Colonic mucosa (tissue), 4 donors: Measurements from ENCODE around the gene ERMP1. TPM values are rescaled to one million over a fixed set of nuclear protein-coding genes. Genes with fewer than 3 reads are reported as not detected.

ENCODE experiments used
- DNase-seq: peaks from one replicate; pipeline ENCODE4 v3.0.0-alpha.2; 2020
- H3K27ac ChIP-seq: fragments of 200-600 bp; one replicate; pipeline ENCODE4 v1.8.0; 2021
- H3K27me3 ChIP-seq: fragments of 200-600 bp; one replicate; pipeline ENCODE4 v1.8.0; 2021
- H3K36me3 ChIP-seq: fragments of 200-600 bp; one replicate; pipeline ENCODE4 v1.8.0; 2021
- H3K4me1 ChIP-seq: fragments of 200-600 bp; one replicate; pipeline ENCODE4 v1.8.0; 2021; ENCODE audit warnings: mild to moderate bottlenecking
- H3K4me3 ChIP-seq: fragments of 200-600 bp; one replicate; pipeline ENCODE4 v1.8.0; 2021
- H3K9ac ChIP-seq, 2 donors: one replicate each; pipeline ENCODE4 v1.7.0; 2013; ENCODE audit warnings: control low read depth in 2 of 2, low read depth in 2 of 2, low read length in 2 of 2
- H3K9me3 ChIP-seq: fragments of 200-600 bp; one replicate; pipeline ENCODE4 v1.8.0; 2021
- CTCF ChIP-seq: fragments of 200-600 bp; IDR thresholded peaks from one replicate; pipeline ENCODE4 v1.8.0; 2022; ENCODE audit warnings: antibody characterized with exemption, mild to moderate bottlenecking
- intact Hi-C: fragments of 100-400 bp; cut with DNase I; formaldehyde crosslinking; loops from one replicate; pipeline ENCODE4 v1.14.1; 2022
- total RNA-seq, 2 donors: library from RNA; stranded (reverse); fragmentation: NEBNext Ultra II Directional in 1 of 2; extraction: Animal tissue kit (Norgen Biotek cat#: 25700) in 1 of 2; gene quantifications; one replicate each; pipeline ENCODE4 v1.2.1, GENCODE V29; 2021
- donor health status: healthy.
- donor health status: DM: no; HTN: no; CAD: no.
- donor health status: DM: no; HTN: no; CAD: no.

Gene ERMP1
- total RNA-seq, 2 donors from 2014 or later: 47.3 to 50.8 TPM

DNA sequence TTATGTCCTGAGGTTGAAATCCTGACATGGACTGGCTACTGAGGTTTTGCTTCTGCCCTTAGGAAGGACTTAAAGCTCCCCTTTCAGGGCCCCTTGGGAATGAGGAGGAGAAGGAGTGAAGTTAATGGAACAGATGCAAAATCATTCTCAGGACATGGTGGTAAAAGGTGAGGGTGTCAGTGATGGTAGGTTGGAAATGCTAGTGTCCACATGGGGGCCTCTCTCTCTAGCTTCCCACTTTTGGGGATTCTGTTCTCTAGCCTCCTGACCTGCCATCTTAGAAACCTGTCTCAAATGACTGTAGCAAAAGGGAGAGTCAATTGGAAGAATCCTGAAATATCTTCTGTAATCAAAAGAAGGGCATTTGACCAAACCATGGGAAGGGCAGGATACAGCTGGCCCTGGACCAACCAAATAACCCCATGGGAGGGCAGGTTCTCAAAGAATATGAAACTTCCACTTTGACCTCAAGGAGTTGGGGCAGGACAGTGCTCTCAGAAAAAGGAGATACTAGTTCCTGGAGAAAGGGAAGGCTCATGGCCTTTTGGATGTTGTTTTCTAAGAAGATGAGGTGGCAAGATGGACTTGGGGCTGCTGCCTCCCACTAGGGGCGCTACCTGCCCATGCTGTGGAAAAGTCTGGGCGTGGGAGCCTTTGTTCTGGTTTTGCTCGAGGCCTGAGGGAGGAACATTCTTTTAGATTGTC lies 36.5 kb upstream of the ERMP1 start:
- H3K9me3 ChIP-seq: no peaks in the 10 kb centered on the region
- no peaks in the 10 kb centered on the region for H3K4me1 ChIP-seq
- intact Hi-C loops: no loop called here
- no peak for DNase-seq
- H3K27ac ChIP-seq: no peak overlapping the region
- H3K27me3 ChIP-seq: no peaks in the 10 kb centered on the region
- H3K9ac ChIP-seq: no peak overlapping the region
- no peak overlapping the region for H3K4me3 ChIP-seq
- no peak for TF ChIP-seq CTCF
- H3K36me3 ChIP-seq: no peaks in the 10 kb centered on the region

DNA sequence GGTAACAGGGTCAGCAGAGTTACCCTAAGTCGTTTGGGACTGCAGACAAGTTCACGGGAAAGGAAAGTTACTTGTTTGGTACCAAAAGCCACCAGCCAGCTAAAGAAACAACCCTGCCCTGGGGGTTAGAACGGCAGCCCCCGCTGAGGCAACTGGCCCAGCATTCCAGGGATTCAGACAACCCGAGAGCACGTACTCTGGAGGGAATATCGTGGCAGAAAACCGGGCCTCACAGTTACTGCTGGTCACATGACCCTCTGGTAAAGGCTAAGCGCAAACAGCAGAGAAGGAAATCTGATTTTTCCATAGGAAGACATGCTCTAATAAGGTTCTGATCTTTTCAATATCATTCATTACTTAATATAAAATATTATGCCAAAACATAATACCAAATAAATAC lies 35.3 kb upstream of the ERMP1 start:
- intact Hi-C loops: no loop called here

GRCh38 chr9:5866685-5867084 lies 33.8 kb upstream of the ERMP1 start:
- Histone ChIP-seq H3K36me3 (no peaks in the 10 kb centered on the region), H3K9ac (no peak overlapping the region), H3K4me3 (no peak overlapping the region), H3K27ac (no peak overlapping the region), H3K27me3 (no peaks in the 10 kb centered on the region), H3K4me1 (no peaks in the 10 kb centered on the region), H3K9me3 (no peaks in the 10 kb centered on the region)
- intact Hi-C loops: no loop called here
- no peak for TF ChIP-seq CTCF
- no peak for DNase-seq

More for the DNA sequence above, 35.3 kb upstream of the ERMP1 start:
- Histone ChIP-seq H3K4me1 (no peaks in the 10 kb centered on the region), H3K4me3 (no peak overlapping the region), H3K9me3 (no peaks in the 10 kb centered on the region), H3K27me3 (no peaks in the 10 kb centered on the region), H3K9ac (no peak overlapping the region), H3K36me3 (no peaks in the 10 kb centered on the region), H3K27ac (no peak overlapping the region)
- DNase-seq: no peak
- no peak for TF ChIP-seq CTCF

DNA sequence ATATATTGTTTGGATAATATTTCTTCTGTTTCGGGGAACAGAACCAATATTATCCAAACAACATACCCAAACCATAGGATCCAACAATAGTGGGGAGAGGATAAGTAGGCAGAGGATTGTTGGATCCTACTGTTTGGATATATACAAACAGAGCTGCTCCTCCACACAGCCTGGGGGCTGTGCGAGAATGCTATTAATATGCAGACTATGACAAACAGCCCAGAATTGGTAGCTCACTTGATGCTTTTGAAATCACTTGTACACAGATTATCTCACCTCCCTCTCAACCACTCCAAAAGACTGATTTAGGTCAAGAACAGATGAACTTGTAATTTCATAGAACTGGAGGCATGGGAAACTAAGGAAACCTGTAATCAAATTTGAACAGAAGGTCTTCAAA lies 33.4 kb upstream of the ERMP1 start:
- H3K27me3 ChIP-seq: no peaks in the 10 kb centered on the region
- no peak overlapping the region for H3K4me3 ChIP-seq
- H3K27ac ChIP-seq: no peak overlapping the region
- no peaks in the 10 kb centered on the region for H3K9me3 ChIP-seq
- no peak for DNase-seq
- no peaks in the 10 kb centered on the region for H3K4me1 ChIP-seq
- no peaks in the 10 kb centered on the region for H3K36me3 ChIP-seq
- no peak for TF ChIP-seq CTCF
- no peak overlapping the region for H3K9ac ChIP-seq
- intact Hi-C loops: no loop called here

DNA sequence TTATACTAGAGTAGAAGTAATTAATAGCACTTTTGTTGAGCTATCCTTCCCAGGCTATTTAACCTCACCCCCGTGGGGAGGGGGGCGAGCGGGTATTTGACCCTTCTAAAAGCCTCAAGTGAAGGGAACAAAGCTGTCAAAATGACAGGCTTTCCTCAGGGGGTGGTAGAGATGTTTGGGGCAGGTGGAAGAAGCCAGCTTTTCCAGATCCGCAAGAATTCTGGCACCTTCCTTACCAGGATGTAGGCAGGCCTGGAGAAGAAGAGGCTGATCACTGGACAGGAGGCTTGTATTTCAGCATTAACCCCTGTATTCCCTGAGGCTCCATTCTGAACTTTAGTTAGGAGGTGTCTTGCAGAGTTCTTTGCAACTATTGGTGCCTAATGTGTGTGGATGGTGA lies 31.5 kb upstream of the ERMP1 start:
- H3K27ac ChIP-seq: no peak overlapping the region
- H3K9ac ChIP-seq: no peak overlapping the region
- H3K27me3 ChIP-seq: no peaks in the 10 kb centered on the region
- H3K4me3 ChIP-seq: no peak overlapping the region
- no peaks in the 10 kb centered on the region for H3K4me1 ChIP-seq
- no peaks in the 10 kb centered on the region for H3K9me3 ChIP-seq
- no peak for TF ChIP-seq CTCF
- intact Hi-C loops: no loop called here
- DNase-seq: no peak
- no peaks in the 10 kb centered on the region for H3K36me3 ChIP-seq
